Vagina (tissue), 2 donors: ENCODE results near the gene CPT1C.

Experiments used
- POLR2AphosphoS5 ChIP-seq, 2 donors: sonication (generic); formaldehyde crosslinking; IDR thresholded peaks; one replicate each; pipeline ENCODE4 v1.9.0; 2017; ENCODE audit warnings: antibody characterized with exemption in 2 of 2, mild to moderate bottlenecking in 2 of 2, low read depth in 1 of 2; ENCODE audit not compliant: insufficient read depth in 1 of 2
- TF ChIP-seq, protein P1 (sequence below), 3 experiments: fragments of 450-650 bp in 2 of 3; fragments of 200-600 bp in 1 of 3; sonication (generic) in 1 of 3; IDR thresholded peaks; one replicate each; pipeline ENCODE4 v1.5.1; 2017 to 2019; ENCODE audit warnings: antibody characterized with exemption in 3 of 3, mild to moderate bottlenecking in 2 of 3, moderate library complexity in 2 of 3

DNA sequence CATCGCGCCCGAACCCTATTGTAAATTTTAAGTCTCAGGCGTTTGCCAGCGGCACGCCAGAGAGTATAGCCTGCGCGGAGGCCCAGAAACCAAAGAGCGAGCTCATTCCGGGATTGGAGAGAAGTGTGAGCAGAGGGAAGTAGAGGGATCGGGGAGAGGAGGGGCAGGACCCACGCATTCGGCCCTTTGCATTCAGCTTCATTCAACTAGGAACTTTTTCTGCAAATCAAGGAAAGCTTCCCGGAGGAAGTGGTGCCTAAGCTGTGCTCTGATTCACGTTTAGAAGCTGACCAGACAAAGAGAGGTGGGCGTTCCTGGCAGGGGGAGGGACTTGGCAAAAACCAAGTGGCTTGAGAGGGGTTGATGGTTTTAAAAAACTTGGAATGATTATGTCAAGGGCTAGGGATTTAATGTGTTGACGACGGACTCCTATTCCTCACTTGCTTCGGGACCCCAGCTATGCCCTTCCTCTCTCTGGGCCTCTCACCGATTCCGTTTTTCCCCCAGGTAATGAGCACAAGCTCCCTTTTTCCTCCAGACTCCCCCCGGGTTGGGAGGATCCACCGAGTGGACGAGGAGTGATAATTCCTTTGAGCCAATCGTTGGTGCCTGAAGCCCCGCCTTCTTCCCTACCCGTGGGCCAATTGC, 14.7 kb upstream of the CPT1C start:
- TF ChIP-seq POLR2AphosphoS5 (IDR thresholded peaks at IDR 0.05; ENCODE audit: insufficient read depth in 1 of 2, low read depth in 1 of 2), result peak in 1 of 2 donors; percentile 55
- TF ChIP-seq, protein P1, sequence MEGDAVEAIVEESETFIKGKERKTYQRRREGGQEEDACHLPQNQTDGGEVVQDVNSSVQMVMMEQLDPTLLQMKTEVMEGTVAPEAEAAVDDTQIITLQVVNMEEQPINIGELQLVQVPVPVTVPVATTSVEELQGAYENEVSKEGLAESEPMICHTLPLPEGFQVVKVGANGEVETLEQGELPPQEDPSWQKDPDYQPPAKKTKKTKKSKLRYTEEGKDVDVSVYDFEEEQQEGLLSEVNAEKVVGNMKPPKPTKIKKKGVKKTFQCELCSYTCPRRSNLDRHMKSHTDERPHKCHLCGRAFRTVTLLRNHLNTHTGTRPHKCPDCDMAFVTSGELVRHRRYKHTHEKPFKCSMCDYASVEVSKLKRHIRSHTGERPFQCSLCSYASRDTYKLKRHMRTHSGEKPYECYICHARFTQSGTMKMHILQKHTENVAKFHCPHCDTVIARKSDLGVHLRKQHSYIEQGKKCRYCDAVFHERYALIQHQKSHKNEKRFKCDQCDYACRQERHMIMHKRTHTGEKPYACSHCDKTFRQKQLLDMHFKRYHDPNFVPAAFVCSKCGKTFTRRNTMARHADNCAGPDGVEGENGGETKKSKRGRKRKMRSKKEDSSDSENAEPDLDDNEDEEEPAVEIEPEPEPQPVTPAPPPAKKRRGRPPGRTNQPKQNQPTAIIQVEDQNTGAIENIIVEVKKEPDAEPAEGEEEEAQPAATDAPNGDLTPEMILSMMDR (IDR thresholded peaks at IDR 0.05), result no peak
